Neural cell (in vitro differentiated cells): ENCODE data around the gene ZSWIM1. TPM values are rescaled to one million over a fixed set of nuclear protein-coding genes. Genes with fewer than 3 reads are reported as not detected.

Experiments
- H2AFZ ChIP-seq: fragments of 200-600, 300-800 bp; sonication (generic), shearing (Covaris generic); 2 replicates; pipeline ENCODE4 v1.6.0; 2014; ENCODE audit warnings: low read depth, mild to moderate bottlenecking, antibody characterized with exemption, low read length, moderate library complexity
- H3F3A ChIP-seq: fragments of 200-600 bp; shearing (Covaris generic); 2 replicates; pipeline ENCODE4 v1.6.1; 2016; ENCODE audit warnings: mild to moderate bottlenecking, moderate library complexity, mixed read lengths, antibody characterized with exemption, low read length; ENCODE audit not compliant: insufficient read depth, poor library complexity, severe bottlenecking
- H3K27ac ChIP-seq: fragments of 200-600, 300-800 bp; sonication (generic), shearing (Covaris generic); 2 replicates; pipeline ENCODE4 v1.5.1; 2014; ENCODE audit warnings: mild to moderate bottlenecking, low read length, moderate library complexity
- H3K27me3 ChIP-seq: fragments of 300-800, 200-600 bp; sonication (generic), shearing (Covaris generic); 2 replicates; pipeline ENCODE4 v1.6.0; 2014; ENCODE audit warnings: mild to moderate bottlenecking, low read depth, low read length, moderate library complexity; ENCODE audit not compliant: insufficient read depth
- H3K36me3 ChIP-seq: fragments of 300-800, 200-600 bp; sonication (generic), shearing (Covaris generic); 2 replicates; pipeline ENCODE4 v1.5.1; 2014; ENCODE audit warnings: mild to moderate bottlenecking, antibody characterized with exemption, low read length, moderate library complexity; ENCODE audit not compliant: insufficient read depth
- H3K4me2 ChIP-seq: fragments of 300-800, 200-600 bp; sonication (generic), shearing (Covaris generic); 2 replicates; pipeline ENCODE4 v1.6.0; 2014; ENCODE audit warnings: mild to moderate bottlenecking, low read length
- H3K4me3 ChIP-seq: fragments of 300-800, 200-600 bp; sonication (generic), shearing (Covaris generic); 2 replicates; pipeline ENCODE4 v1.5.1; 2014; ENCODE audit warnings: mild to moderate bottlenecking, low read length, moderate library complexity
- H3K79me2 ChIP-seq: fragments of 200-600 bp; shearing (Covaris generic); replicated peaks from 2 replicates; pipeline ENCODE4 v1.6.0; 2014; ENCODE audit warnings: mild to moderate bottlenecking, low read length, moderate library complexity; ENCODE audit not compliant: insufficient read depth
- H3K9ac ChIP-seq: fragments of 300-800, 200-600 bp; sonication (generic), shearing (Covaris generic); 2 replicates; pipeline ENCODE4 v1.6.1; 2016; ENCODE audit warnings: mild to moderate bottlenecking, low read length, mixed read lengths
- H3K9me2 ChIP-seq: fragments of 200-600 bp; shearing (Covaris generic); 2 replicates; pipeline ENCODE4 v1.6.1; 2016; ENCODE audit warnings: mild to moderate bottlenecking, low read length, mixed read lengths; ENCODE audit not compliant: insufficient read depth
- H3K9me3 ChIP-seq: fragments of 200-600, 300-800 bp; sonication (generic), shearing (Covaris generic); 2 replicates; pipeline ENCODE4 v1.6.1; 2016; ENCODE audit warnings: mild to moderate bottlenecking, mixed run types, low read length, moderate library complexity, mixed read lengths
- H4K20me1 ChIP-seq: fragments of 200-600 bp; shearing (Covaris generic); 2 replicates; pipeline ENCODE4 v1.6.1; 2016; ENCODE audit warnings: mild to moderate bottlenecking, mixed run types; ENCODE audit not compliant: insufficient read depth
- EP300 ChIP-seq: fragments of 450-650 bp; conservative IDR thresholded peaks from 2 replicates; pipeline ENCODE4 v1.6.1; 2014; ENCODE audit warnings: antibody characterized with exemption, mild to moderate bottlenecking, moderate library complexity; ENCODE audit not compliant: poor library complexity, severe bottlenecking
- EZH2 ChIP-seq: fragments of 200-600, 300-800 bp; shearing (Covaris generic), sonication (generic); IDR thresholded peaks from 2 replicates; pipeline ENCODE4 v1.6.1; 2014; ENCODE audit warnings: antibody characterized with exemption, low read length, borderline replicate concordance, mild to moderate bottlenecking; ENCODE audit not compliant: insufficient read depth, poor library complexity, severe bottlenecking
- MXI1 ChIP-seq: fragments of 450-650 bp; conservative IDR thresholded peaks from 2 replicates; pipeline ENCODE4 v1.6.1; 2014; ENCODE audit warnings: antibody characterized with exemption, mild to moderate bottlenecking; ENCODE audit not compliant: poor library complexity, severe bottlenecking
- POLR2AphosphoS5 ChIP-seq: IDR thresholded peaks from 2 replicates; pipeline ENCODE4 v1.6.1; 2012
- RAD21 ChIP-seq: fragments of 450-650 bp; conservative IDR thresholded peaks from 2 replicates; pipeline ENCODE4 v1.6.1; 2014; ENCODE audit warnings: antibody characterized with exemption, mild to moderate bottlenecking, moderate library complexity
- SMC3 ChIP-seq: fragments of 450-650 bp; conservative IDR thresholded peaks from 2 replicates; pipeline ENCODE4 v1.6.1; 2014; ENCODE audit warnings: antibody characterized with exemption, mild to moderate bottlenecking, moderate library complexity; ENCODE audit not compliant: poor library complexity
- TAF1 ChIP-seq: IDR thresholded peaks from 2 replicates; pipeline ENCODE4 v1.6.1; 2012; ENCODE audit warnings: low read depth
- polyA plus RNA-seq: library from polyadenylated mRNA; depleted of rRNA; stranded (reverse); fragments of >200 nt; gene quantifications from 2 replicates; pipeline ENCODE4 v1.2.3, GENCODE V29; 2014
- TF ChIP-seq, protein P1 (sequence below): fragments of 450-650 bp; IDR thresholded peaks from 2 replicates; pipeline ENCODE4 v1.5.1; 2014; ENCODE audit warnings: antibody characterized with exemption, mild to moderate bottlenecking, moderate library complexity; ENCODE audit not compliant: poor library complexity, severe bottlenecking
- TF ChIP-seq, protein P2 (sequence below): IDR thresholded peaks from 2 replicates; pipeline ENCODE4 v1.6.1; 2012; ENCODE audit warnings: borderline replicate concordance

The ZSWIM1 gene
- polyA plus RNA-seq, 1 donor from 2014 or later: 3.3 TPM

DNA sequence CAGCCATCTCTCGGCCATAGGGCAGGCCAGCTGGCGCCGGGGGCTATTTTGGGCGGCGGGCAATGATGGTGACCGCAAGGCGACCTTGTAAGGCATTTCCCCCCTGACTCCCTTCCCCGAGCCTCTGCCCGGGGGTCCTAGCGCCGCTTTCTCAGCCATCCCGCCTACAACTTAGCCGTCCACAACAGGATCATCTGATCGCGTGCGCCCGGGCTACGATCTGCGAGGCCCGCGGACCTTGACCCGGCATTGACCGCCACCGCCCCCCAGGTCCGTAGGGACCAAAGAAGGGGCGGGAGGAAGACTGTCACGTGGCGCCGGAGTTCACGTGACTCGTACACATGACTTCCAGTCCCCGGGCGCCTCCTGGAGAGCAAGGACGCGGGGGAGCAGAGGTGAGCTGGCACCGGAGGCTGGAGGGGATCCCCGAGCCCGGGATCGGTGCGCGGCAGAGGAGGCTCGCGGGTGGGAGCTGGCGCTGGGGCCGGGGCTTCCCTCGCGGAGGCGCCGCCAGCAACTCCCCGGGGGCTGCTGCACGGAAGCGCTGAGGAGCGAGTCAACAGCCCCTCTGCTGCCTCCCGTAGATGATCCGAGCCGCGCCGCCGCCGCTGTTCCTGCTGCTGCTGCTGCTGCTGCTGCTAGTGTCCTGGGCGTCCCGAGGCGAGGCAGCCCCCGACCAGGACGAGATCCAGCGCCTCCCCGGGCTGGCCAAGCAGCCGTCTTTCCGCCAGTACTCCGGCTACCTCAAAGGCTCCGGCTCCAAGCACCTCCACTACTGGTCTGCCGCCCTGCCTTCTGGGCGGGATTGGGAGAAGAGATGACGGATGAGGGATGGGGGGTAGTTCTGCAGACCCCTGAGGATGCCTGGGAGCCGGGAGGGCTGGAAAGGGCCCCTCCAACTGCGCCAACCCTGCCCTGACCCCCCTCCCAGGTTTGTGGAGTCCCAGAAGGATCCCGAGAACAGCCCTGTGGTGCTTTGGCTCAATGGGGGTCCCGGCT, 10.3 kb downstream of the ZSWIM1 start, which contains the start of the genes CTSA and NEURL2:
Gene CTSA, plus strand, starts transcription at position 351 of the 999 bp plus-strand sequence. Its CDS starts 234 bp downstream, at position 585.
Gene NEURL2, minus strand, starts transcription at position 224 of the 999 bp plus-strand sequence. Its CDS starts 217 bp downstream, at position 7.
- Histone ChIP-seq H3K36me3 (no peaks in the 10 kb centered on the region), H3F3A (no peaks in the 10 kb centered on the region), H4K20me1 (no peaks in the 10 kb centered on the region), H3K4me3 (peak within 1 kb of the TSS; percentile 98), H3K9ac (peak within 1 kb of the TSS; percentile 88), H3K27me3 (no peaks in the 10 kb centered on the region), H3K9me2 (no peaks in the 10 kb centered on the region), H3K27ac (peak within 1 kb of the TSS; percentile 67), H3K9me3 (no peaks in the 10 kb centered on the region), H3K4me2 (peak within 1 kb of the TSS; percentile 91), H3K79me2 (no peaks in the 10 kb centered on the region), H2AFZ (peak within 1 kb of the TSS; percentile 83)
- TF ChIP-seq POLR2AphosphoS5 (peak; percentile 81), RAD21 (peak; percentile 48), SMC3 (peak; percentile 58), EZH2 (no peak), MXI1 (peak; percentile 88), EP300 (peak; percentile 70), TAF1 (peak; percentile 59)
- TF ChIP-seq, protein P1, sequence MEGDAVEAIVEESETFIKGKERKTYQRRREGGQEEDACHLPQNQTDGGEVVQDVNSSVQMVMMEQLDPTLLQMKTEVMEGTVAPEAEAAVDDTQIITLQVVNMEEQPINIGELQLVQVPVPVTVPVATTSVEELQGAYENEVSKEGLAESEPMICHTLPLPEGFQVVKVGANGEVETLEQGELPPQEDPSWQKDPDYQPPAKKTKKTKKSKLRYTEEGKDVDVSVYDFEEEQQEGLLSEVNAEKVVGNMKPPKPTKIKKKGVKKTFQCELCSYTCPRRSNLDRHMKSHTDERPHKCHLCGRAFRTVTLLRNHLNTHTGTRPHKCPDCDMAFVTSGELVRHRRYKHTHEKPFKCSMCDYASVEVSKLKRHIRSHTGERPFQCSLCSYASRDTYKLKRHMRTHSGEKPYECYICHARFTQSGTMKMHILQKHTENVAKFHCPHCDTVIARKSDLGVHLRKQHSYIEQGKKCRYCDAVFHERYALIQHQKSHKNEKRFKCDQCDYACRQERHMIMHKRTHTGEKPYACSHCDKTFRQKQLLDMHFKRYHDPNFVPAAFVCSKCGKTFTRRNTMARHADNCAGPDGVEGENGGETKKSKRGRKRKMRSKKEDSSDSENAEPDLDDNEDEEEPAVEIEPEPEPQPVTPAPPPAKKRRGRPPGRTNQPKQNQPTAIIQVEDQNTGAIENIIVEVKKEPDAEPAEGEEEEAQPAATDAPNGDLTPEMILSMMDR: no peak
- TF ChIP-seq, protein P2, sequence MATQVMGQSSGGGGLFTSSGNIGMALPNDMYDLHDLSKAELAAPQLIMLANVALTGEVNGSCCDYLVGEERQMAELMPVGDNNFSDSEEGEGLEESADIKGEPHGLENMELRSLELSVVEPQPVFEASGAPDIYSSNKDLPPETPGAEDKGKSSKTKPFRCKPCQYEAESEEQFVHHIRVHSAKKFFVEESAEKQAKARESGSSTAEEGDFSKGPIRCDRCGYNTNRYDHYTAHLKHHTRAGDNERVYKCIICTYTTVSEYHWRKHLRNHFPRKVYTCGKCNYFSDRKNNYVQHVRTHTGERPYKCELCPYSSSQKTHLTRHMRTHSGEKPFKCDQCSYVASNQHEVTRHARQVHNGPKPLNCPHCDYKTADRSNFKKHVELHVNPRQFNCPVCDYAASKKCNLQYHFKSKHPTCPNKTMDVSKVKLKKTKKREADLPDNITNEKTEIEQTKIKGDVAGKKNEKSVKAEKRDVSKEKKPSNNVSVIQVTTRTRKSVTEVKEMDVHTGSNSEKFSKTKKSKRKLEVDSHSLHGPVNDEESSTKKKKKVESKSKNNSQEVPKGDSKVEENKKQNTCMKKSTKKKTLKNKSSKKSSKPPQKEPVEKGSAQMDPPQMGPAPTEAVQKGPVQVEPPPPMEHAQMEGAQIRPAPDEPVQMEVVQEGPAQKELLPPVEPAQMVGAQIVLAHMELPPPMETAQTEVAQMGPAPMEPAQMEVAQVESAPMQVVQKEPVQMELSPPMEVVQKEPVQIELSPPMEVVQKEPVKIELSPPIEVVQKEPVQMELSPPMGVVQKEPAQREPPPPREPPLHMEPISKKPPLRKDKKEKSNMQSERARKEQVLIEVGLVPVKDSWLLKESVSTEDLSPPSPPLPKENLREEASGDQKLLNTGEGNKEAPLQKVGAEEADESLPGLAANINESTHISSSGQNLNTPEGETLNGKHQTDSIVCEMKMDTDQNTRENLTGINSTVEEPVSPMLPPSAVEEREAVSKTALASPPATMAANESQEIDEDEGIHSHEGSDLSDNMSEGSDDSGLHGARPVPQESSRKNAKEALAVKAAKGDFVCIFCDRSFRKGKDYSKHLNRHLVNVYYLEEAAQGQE: peak; percentile 75

DNA sequence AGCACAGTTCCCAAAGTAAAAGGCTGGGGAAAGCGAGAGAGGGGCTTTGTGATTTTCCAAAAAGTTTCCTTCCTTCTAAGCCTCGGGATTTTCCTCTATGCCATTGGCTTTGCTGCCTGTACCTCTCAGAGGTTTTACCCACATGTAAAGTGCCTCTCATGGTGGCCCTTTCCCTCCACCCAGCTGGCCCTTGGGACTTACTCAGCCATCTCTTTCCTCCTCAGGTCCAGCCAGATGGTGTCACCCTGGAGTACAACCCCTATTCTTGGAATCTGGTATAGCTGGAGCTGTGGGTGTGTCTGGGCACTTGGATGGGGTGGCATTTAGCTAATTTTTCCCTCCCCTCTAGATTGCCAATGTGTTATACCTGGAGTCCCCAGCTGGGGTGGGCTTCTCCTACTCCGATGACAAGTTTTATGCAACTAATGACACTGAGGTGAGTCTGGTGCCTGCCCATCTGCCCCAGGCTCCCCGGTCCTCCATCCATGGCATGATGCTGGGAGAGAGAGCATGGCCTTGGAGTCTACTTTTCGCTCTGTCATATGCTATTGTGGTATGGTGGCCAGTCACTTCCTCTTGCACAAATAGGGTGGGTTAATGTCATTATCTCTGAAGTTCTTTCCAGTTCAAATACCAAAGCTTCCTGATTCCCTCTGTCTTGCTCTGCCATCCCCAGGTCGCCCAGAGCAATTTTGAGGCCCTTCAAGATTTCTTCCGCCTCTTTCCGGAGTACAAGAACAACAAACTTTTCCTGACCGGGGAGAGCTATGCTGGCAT, 11.2 kb downstream of the ZSWIM1 start:
- peak overlapping the region; percentile 70 for H3K4me2 ChIP-seq
- no peaks in the 10 kb centered on the region for H3K27me3 ChIP-seq
- peak overlapping the region; percentile 98 for H3K4me3 ChIP-seq
- no peaks in the 10 kb centered on the region for H4K20me1 ChIP-seq
- no peak overlapping the region for H2AFZ ChIP-seq
- no peaks in the 10 kb centered on the region for H3K36me3 ChIP-seq
- H3K79me2 ChIP-seq: no peaks in the 10 kb centered on the region
- TF ChIP-seq, protein P1: peak; percentile 16
- TF ChIP-seq SMC3 (no peak), RAD21 (no peak), POLR2AphosphoS5 (no peak)
- no peaks in the 10 kb centered on the region for H3K9me2 ChIP-seq
- no peaks in the 10 kb centered on the region for H3K9me3 ChIP-seq
- H3K27ac ChIP-seq: no peak overlapping the region
- peak overlapping the region; percentile 88 for H3K9ac ChIP-seq
- no peaks in the 10 kb centered on the region for H3F3A ChIP-seq
